Neural crest cell (in vitro differentiated cells): ENCODE data around the gene HMG20A. TPM values are rescaled to one million over a fixed set of nuclear protein-coding genes. Genes with fewer than 3 reads are reported as not detected.

Source experiments
- DNase-seq: peaks from one replicate; pipeline ENCODE4 v3.0.0; 2021; ENCODE audit warnings: low read depth, mixed read lengths, low spot score
- H3K27ac Mint-ChIP-seq: one replicate; pipeline ENCODE4 v1.8.0; 2021; ENCODE audit warnings: mild to moderate bottlenecking, mixed read lengths; ENCODE audit not compliant: unreplicated experiment
- H3K27me3 Mint-ChIP-seq: 2 replicates; pipeline ENCODE4 v1.8.0; 2021; ENCODE audit warnings: low read depth, mild to moderate bottlenecking, mixed read lengths
- H3K36me3 Mint-ChIP-seq: 2 replicates; pipeline ENCODE4 v1.8.0; 2021; ENCODE audit warnings: low read depth, mild to moderate bottlenecking, mixed read lengths
- H3K4me1 Mint-ChIP-seq: 2 replicates; pipeline ENCODE4 v1.8.0; 2021; ENCODE audit warnings: mixed read lengths
- H3K4me3 Mint-ChIP-seq: one replicate; pipeline ENCODE4 v1.8.0; 2021; ENCODE audit warnings: mild to moderate bottlenecking, mixed read lengths
- H3K9me3 Mint-ChIP-seq: 2 replicates; pipeline ENCODE4 v1.8.0; 2021; ENCODE audit warnings: mixed read lengths
- CTCF ChIP-seq: fragments of 200-600 bp; sonication (generic); conservative IDR thresholded peaks from 2 replicates; pipeline ENCODE4 v1.5.0; 2021; ENCODE audit warnings: antibody characterized with exemption, mild to moderate bottlenecking
- total RNA-seq: library from RNA; stranded (reverse); gene quantifications from 2 replicates; pipeline ENCODE4 v1.2.1, GENCODE V29; 2021

The HMG20A gene
- total RNA-seq, 1 donor from 2014 or later, result 67.2 TPM

GRCh38 chr15:77521206-77521605 lies 100.5 kb downstream of the HMG20A start:
- H3K27ac Mint-ChIP-seq, result no peak overlapping the region
- no peak overlapping the region for H3K4me3 Mint-ChIP-seq
- no peaks in the 10 kb centered on the region for H3K9me3 Mint-ChIP-seq

DNA sequence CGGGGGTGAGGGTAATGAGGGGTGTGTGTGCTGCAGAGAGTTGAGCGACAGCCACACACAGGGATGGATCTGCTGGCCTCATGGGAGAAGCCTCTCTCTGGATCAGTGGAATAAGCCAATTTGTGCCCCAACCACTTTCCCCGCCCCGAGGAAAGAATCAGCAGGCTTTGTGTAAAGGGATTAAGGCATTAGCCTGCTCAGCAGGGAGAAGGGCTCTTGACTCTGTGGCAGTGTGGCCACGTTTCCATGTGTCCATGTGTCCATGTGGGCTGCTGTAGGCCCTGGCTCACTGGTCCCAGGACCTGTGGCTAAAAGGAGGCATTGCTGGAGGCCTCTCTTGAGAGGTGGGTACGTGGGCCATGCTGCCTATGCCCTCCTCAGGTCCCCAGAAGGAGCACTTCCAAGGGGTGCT lies 104.7 kb downstream of the HMG20A start:
- DNase-seq, result no peak

More at GRCh38 chr15:77521206-77521605, 100.5 kb downstream of the HMG20A start:
- Mint-ChIP-seq H3K36me3 (no peaks in the 10 kb centered on the region), H3K27me3 (no peaks in the 10 kb centered on the region), H3K4me1 (peaks cover 19% of the 10 kb centered on the region)
- TF ChIP-seq CTCF, result no peak
- no peak for DNase-seq

GRCh38 chr15:77525907-77526594 lies 105.4 kb downstream of the HMG20A start:
- peaks cover 36% of the 10 kb centered on the region for H3K4me1 Mint-ChIP-seq
- no peak for TF ChIP-seq CTCF
- no peak overlapping the region for H3K27ac Mint-ChIP-seq
- H3K36me3 Mint-ChIP-seq, result no peaks in the 10 kb centered on the region
- no peaks in the 10 kb centered on the region for H3K9me3 Mint-ChIP-seq
- H3K27me3 Mint-ChIP-seq, result no peaks in the 10 kb centered on the region
- no peak overlapping the region for H3K4me3 Mint-ChIP-seq
- no peak for DNase-seq

More for the DNA sequence above, 104.7 kb downstream of the HMG20A start:
- no peaks in the 10 kb centered on the region for H3K36me3 Mint-ChIP-seq
- no peak overlapping the region for H3K4me3 Mint-ChIP-seq
- no peaks in the 10 kb centered on the region for H3K27me3 Mint-ChIP-seq
- no peak for TF ChIP-seq CTCF
- H3K27ac Mint-ChIP-seq, result no peak overlapping the region
- peaks cover 31% of the 10 kb centered on the region for H3K4me1 Mint-ChIP-seq
- H3K9me3 Mint-ChIP-seq, result no peaks in the 10 kb centered on the region

DNA sequence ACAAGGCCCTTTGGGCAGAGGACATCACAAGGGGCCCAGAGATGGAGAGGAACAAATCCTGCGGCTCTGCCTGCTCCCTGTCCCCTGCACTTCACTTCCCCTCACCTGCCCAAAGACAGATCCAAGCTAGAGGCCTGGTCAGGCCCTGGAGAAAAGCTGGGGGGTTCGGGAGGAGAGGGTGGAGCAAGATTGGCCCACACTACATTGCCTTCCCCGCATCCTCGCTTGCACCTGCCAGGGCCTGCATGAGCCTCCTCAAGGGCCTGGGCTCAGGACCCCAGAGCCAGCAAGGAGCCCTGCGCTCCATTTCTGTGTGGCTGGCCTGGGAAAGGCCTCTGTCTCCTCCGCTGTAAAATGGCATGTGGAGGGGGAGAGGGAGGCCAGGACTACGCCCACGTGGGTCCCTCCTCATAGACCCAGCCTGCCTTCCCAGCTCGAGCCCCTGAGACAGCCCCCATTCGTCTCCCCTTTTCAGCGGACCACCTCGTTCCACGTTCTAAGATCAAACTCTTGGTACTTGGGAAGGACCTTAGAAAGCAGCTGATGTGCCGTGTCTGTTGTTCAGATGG lies 106.0 kb downstream of the HMG20A start:
- H3K27ac Mint-ChIP-seq, result peak overlapping the region; percentile 37
- TF ChIP-seq CTCF, result no peak
- H3K4me1 Mint-ChIP-seq, result peaks cover 40% of the 10 kb centered on the region
- no peaks in the 10 kb centered on the region for H3K36me3 Mint-ChIP-seq
- no peak overlapping the region for H3K4me3 Mint-ChIP-seq
- H3K27me3 Mint-ChIP-seq, result no peaks in the 10 kb centered on the region
- no peaks in the 10 kb centered on the region for H3K9me3 Mint-ChIP-seq
- DNase-seq, result no peak

DNA sequence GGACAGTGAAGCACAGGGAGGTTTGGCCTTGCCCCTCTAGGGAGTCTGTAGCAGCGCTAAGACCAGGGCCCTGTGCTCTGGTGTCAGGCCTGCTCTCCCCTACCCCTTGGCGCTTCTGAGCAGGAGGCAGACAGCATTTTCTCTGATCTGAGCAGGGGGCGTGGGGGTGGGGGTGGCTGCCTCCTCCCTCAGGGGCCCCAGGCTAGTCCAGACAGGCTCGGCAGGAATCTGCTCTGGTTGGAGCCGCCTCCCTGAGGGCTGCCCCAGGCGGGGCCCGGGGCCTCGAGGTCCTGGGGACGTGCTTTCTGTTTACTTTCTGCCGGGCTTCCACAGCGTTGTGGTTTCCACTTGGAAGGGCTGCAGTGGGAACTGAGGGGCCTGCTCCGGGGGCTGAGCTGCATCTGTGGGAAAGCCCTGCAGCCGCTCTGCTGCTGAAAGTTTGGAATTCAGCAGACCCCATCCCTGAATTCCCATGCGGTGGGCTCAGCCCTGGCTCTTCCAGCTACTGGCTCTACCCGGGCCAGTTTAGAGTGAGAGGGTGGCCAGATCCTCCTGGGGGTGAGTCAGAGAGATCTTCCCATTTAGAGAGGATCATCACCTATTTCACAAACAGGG lies 106.6 kb downstream of the HMG20A start:
- no peaks in the 10 kb centered on the region for H3K36me3 Mint-ChIP-seq
- peak; percentile 43 for DNase-seq
- peak overlapping the region; percentile 43 for H3K27ac Mint-ChIP-seq
- no peak for TF ChIP-seq CTCF
- no peaks in the 10 kb centered on the region for H3K9me3 Mint-ChIP-seq
- peaks cover 44% of the 10 kb centered on the region for H3K4me1 Mint-ChIP-seq
- no peaks in the 10 kb centered on the region for H3K27me3 Mint-ChIP-seq
- H3K4me3 Mint-ChIP-seq, result no peak overlapping the region
